HG03342 (cell line): Measurements from ENCODE around the gene TSR1.

ENCODE experiments used
- ATAC-seq: cut with Tn5 transposase; IDR thresholded peaks from one replicate; pipeline ENCODE4 v1.9.1; 2021; ENCODE audit warnings: mild to moderate bottlenecking, moderate library complexity; ENCODE audit not compliant: unreplicated experiment

TSR1 gene

GRCh38 chr17:2289878-2290478 is 46.3 kb downstream of the TSR1 start:
- ATAC-seq = no peak

- no peak for ATAC-seq
These were observed 53.0 kb downstream of the TSR1 start for GRCh38 chr17:2283302-2283701.

DNA sequence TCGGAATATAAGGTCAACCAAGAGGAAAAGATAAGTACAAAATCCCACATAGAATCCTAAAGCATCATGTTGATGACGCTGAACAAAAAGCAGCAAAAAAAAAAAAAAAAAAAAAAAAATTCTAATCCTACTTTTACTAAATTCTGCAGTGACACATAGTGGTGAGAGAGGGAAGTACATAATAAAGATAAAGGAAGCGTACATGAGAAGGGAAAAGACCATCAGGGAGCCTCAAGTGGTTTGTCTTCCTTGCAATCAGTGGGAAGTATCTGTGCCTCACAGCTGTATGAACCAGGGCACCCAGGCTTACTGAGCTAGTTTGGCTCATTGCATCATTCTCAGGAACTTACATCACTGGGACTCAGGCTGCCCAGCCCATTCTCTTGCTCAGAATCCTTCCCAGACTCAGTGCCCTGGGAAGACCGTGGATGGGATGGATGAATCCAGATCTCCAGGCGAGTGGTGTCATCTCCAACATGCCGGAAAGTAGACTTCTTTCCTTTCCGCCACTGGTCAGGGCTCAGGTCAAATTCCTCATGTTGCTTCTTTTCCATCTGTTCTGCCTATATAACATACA is 53.9 kb downstream of the TSR1 start:
- ATAC-seq = no peak

DNA sequence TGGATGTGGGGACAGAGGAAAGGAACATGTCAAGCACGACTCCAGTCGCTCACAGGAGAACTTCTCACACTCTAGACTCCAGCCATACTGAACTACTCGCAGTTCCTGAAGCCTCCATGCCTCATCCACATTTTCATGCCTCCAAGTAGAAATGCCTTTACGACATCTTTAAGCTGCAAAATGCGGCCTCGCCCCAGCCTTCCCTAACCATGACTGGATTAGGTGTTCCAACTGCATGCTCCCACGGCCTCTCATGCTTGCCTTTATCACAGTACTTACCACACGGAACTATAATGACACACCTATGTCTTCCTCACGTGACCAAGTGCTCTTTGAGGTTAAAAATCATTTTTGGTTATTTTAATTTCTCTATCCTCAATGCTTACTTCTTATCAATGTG is 56.5 kb downstream of the TSR1 start:
- no peak for ATAC-seq

- ATAC-seq = no peak
These were observed 58.7 kb downstream of the TSR1 start for GRCh38 chr17:2277429-2278170.

- no peak for ATAC-seq
These were observed 60.5 kb downstream of the TSR1 start for GRCh38 chr17:2275722-2276121.

GRCh38 chr17:2274414-2274813 is 61.8 kb downstream of the TSR1 start:
- no peak for ATAC-seq
